GM23248 (cell line): ENCODE data around the gene S1PR5. TPM values are rescaled to one million over a fixed set of nuclear protein-coding genes. Genes with fewer than 3 reads are reported as not detected.
A peak's percentile ranks its signal among the peaks of the same experiment; 100 is the strongest.

Source experiments
- DNase-seq: peaks from one replicate; pipeline ENCODE4 v3.0.0-alpha.2; 2015
- H2AFZ ChIP-seq: fragments of 200-600 bp; sonication (generic); 2 replicates; pipeline ENCODE4 v1.6.1; 2016; ENCODE audit warnings: antibody characterized with exemption
- H3F3A ChIP-seq: fragments of 200-600 bp; sonication (generic); 2 replicates; pipeline ENCODE4 v1.6.1; 2016; ENCODE audit warnings: mild to moderate bottlenecking, antibody characterized with exemption, mixed run types; ENCODE audit not compliant: insufficient read depth
- H3K27ac ChIP-seq: fragments of 200-600 bp; sonication (generic); 2 replicates; pipeline ENCODE4 v1.5.1; 2016; ENCODE audit warnings: mild to moderate bottlenecking
- H3K27me3 ChIP-seq: fragments of 200-600 bp; sonication (generic); replicated peaks from 2 replicates; pipeline ENCODE4 v1.6.1; 2016; ENCODE audit warnings: mild to moderate bottlenecking; ENCODE audit not compliant: insufficient read depth
- H3K36me3 ChIP-seq: fragments of 200-600 bp; sonication (generic); 2 replicates; pipeline ENCODE4 v1.6.1; 2016; ENCODE audit warnings: low read depth, mild to moderate bottlenecking
- H3K4me1 ChIP-seq: fragments of 200-600 bp; sonication (generic); 2 replicates; pipeline ENCODE4 v1.6.1; 2016; ENCODE audit warnings: mild to moderate bottlenecking; ENCODE audit not compliant: insufficient read depth
- H3K4me2 ChIP-seq: fragments of 200-600 bp; sonication (generic); one replicate; pipeline ENCODE4 v1.6.1; 2016; ENCODE audit warnings: mild to moderate bottlenecking; ENCODE audit not compliant: unreplicated experiment
- H3K4me3 ChIP-seq: fragments of 200-600 bp; sonication (generic); 2 replicates; pipeline ENCODE4 v1.5.1; 2016; ENCODE audit warnings: mild to moderate bottlenecking
- H3K79me2 ChIP-seq: fragments of 200-600 bp; sonication (generic); 2 replicates; pipeline ENCODE4 v1.6.1; 2016; ENCODE audit warnings: mild to moderate bottlenecking; ENCODE audit not compliant: insufficient read depth
- H3K9ac ChIP-seq: fragments of 200-600 bp; sonication (generic); 2 replicates; pipeline ENCODE4 v1.6.1; 2016; ENCODE audit warnings: mild to moderate bottlenecking
- H3K9me2 ChIP-seq: fragments of 200-600 bp; sonication (generic); 2 replicates; pipeline ENCODE4 v1.6.1; 2016; ENCODE audit warnings: mixed run types, mild to moderate bottlenecking, moderate library complexity; ENCODE audit not compliant: insufficient read depth
- H3K9me3 ChIP-seq: fragments of 200-600 bp; sonication (generic); one replicate; pipeline ENCODE4 v1.6.1; 2017; ENCODE audit warnings: low read depth
- H4K20me1 ChIP-seq: fragments of 200-600 bp; sonication (generic); 2 replicates; pipeline ENCODE4 v1.6.0; 2016; ENCODE audit not compliant: insufficient read depth
- EZH2 ChIP-seq: fragments of 200-600 bp; sonication (generic); IDR thresholded peaks from 2 replicates; pipeline ENCODE4 v1.6.1; 2018; ENCODE audit warnings: antibody characterized with exemption, mild to moderate bottlenecking; ENCODE audit not compliant: insufficient read depth, poor library complexity, severe bottlenecking
- EZH2phosphoT487 ChIP-seq: fragments of 200-600 bp; sonication (generic); IDR thresholded peaks from 2 replicates; pipeline ENCODE4 v1.6.1; 2018; ENCODE audit warnings: antibody characterized with exemption, moderate library complexity, mild to moderate bottlenecking, low read depth; ENCODE audit not compliant: insufficient read depth
- WGBS, 2 experiments: methylation state at CpG; one replicate each; pipeline ENCODE4 v1.1.6; 2015 to 2017; ENCODE audit warnings: low lambda C conversion rate in 2 of 2, low coverage in 1 of 2; ENCODE audit errors: missing lambda C conversion rate in 2 of 2; 5-methylcytosine and 5-hydroxymethylcytosine counted together
- in situ Hi-C: fragments of 300-500 bp; cut with MboI; formaldehyde crosslinking; loops from 2 replicates; pipeline ENCODE4 v1.15.0; 2020
- polyA plus RNA-seq: library from polyadenylated mRNA; unstranded; fragments of >200 nt; fragmentation: Nextera tagmentation; extraction: Ambion mirVana; gene quantifications from 2 replicates; pipeline ENCODE4 v1.2.1, GENCODE V29; 2016
- total RNA-seq: library from RNA; depleted of rRNA; stranded (reverse); fragments of >200 nt; shearing (Covaris generic); gene quantifications from 2 replicates; pipeline ENCODE4 v1.2.3, GENCODE V29; 2014

S1PR5 gene
- total and polyA plus RNA-seq, 2 experiments from 2014 or later = 1.6 to 1.8 TPM

DNA sequence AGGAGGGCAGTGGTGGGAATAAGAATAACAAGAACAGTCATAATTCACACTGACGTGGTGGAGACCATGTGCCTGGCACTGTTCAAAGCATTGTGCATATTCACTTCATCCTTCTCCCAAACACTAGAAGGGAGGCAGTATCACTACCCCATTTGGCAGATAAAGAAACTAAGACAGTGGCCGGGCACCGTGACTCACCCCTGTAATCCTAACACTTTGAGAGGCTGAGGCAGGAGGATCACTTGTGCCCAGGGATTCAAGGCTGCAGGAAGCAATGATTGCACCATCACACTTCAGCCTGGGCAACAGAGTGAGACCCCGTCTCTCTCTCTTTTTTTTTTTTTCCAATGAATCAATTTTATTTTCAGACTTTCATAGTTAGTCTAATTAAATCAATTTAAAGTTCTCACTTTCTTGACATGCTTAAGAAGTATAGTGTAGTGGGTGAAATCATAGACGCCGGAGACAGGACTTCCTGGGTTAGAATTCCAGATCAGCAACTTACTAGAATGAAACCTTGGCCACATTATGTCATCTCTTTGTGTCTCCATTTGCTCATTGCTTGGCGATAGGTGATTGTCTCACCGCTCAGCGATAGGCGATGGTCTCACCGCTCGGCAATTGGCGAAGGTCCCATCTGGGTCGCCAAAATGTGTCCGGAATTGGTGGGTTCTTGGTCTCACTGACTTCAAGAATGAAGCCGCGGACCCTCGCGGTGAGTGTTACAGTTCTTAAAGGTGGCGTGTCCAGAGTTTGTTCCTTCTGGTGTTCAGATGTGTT is 21.1 kb upstream of the S1PR5 start:
- Histone ChIP-seq H3K27ac (no peak overlapping the region), H3K4me3 (no peak overlapping the region), H3K4me1 (peaks cover 1% of the 10 kb centered on the region; the same call in 1 of the 2 replicates), H3K9me2 (no peaks in the 10 kb centered on the region), H3K4me2 (no peak overlapping the region), H3F3A (0 out of 2 replicates have a peak, but pooled peaks cover 5% of the 10 kb centered on the region), H3K9ac (no peak overlapping the region), H3K9me3 (no peaks in the 10 kb centered on the region), H3K36me3 (no peaks in the 10 kb centered on the region), H4K20me1 (no peaks in the 10 kb centered on the region), H3K79me2 (no peaks in the 10 kb centered on the region), H3K27me3 (peaks cover 13% of the 10 kb centered on the region; the same call in 1 of the 2 replicates), H2AFZ (no peak overlapping the region)
- no peak for TF ChIP-seq EZH2phosphoT487
- TF ChIP-seq EZH2 = no peak
- in situ Hi-C loops = no loop called here
- WGBS, 2 experiments = 69 to 77% methylated on average over 20 of the region's 20 CpGs
- DNase-seq = no peak

DNA sequence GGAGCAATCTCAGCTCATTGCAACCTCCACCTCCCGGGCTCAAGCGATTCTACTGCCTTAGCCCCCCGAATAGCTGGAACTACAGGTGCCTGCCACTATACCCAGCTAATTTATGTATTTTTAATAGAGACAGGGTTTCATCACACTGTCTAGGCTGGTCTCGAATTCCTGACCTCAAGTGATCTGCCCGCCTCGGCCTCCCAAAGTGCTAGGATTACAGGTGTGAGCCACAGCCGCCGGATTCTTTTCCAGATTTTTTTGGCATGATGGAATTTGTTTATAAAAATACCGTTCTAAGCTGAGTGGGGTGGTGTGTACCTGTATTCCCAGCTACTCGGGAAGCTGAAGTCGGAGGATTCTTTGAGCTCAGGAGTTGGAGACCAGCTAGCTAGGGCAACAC is 20.4 kb upstream of the S1PR5 start:
- Histone ChIP-seq H3K9me2 (no peaks in the 10 kb centered on the region), H3K9ac (no peak overlapping the region), H3K4me3 (no peak overlapping the region), H3K27me3 (peaks cover 13% of the 10 kb centered on the region; the same call in 1 of the 2 replicates), H3K9me3 (no peaks in the 10 kb centered on the region), H3K36me3 (no peaks in the 10 kb centered on the region), H3F3A (0 out of 2 replicates have a peak, but pooled peaks cover 5% of the 10 kb centered on the region), H2AFZ (no peak overlapping the region), H3K79me2 (no peaks in the 10 kb centered on the region), H4K20me1 (no peaks in the 10 kb centered on the region), H3K4me1 (peaks cover 4% of the 10 kb centered on the region; the same call in 1 of the 2 replicates), H3K27ac (no peak overlapping the region), H3K4me2 (no peak overlapping the region)
- in situ Hi-C loops = no loop called here
- no peak for TF ChIP-seq EZH2phosphoT487
- no peak for TF ChIP-seq EZH2
- DNase-seq = no peak
- 61 to 62% methylated on average over 11 of the region's 11 CpGs for WGBS, 2 experiments

DNA sequence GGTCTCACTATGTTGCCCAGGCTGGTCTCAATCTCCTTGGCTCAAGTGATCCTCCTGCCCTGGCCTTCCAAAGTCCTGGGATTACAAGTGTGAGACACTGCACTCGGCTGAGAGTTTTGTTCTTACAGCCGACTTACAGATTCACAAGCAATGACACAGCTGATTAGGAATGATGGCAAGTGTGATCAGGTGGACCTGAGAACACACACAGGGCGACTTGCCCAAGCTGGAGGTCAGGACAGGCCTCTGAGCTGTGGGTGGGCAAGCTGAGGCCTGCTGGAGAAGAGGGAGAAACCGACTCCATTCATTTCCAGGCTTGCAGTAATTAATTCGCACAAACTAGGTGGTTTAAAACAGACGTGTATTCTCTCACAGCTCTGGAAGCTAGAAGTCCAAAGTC is 18.4 kb upstream of the S1PR5 start:
- H3K9me3 ChIP-seq = no peaks in the 10 kb centered on the region
- H3K9me2 ChIP-seq = no peaks in the 10 kb centered on the region
- peaks cover 4% of the 10 kb centered on the region; the same call in 1 of the 2 replicates for H3K4me1 ChIP-seq
- H3K36me3 ChIP-seq = no peaks in the 10 kb centered on the region
- no peak overlapping the region for H2AFZ ChIP-seq
- no peak for TF ChIP-seq EZH2phosphoT487
- no peak for TF ChIP-seq EZH2
- no peak overlapping the region for H3K4me2 ChIP-seq
- no peak overlapping the region for H3K4me3 ChIP-seq
- H3K79me2 ChIP-seq = no peaks in the 10 kb centered on the region
- no peaks in the 10 kb centered on the region for H4K20me1 ChIP-seq
- H3K27ac ChIP-seq = no peak overlapping the region
- 0 out of 2 replicates have a peak, but pooled peaks cover 5% of the 10 kb centered on the region for H3F3A ChIP-seq
- 54 to 61% methylated on average over 6 of the region's 6 CpGs for WGBS, 2 experiments
- no peak for DNase-seq
- no peak overlapping the region for H3K9ac ChIP-seq
- peaks cover 13% of the 10 kb centered on the region; the same call in 1 of the 2 replicates for H3K27me3 ChIP-seq
- in situ Hi-C loops = no loop called here

- 53 to 60% methylated on average over 10 of the region's 10 CpGs for WGBS, 2 experiments
These were observed 16.6 kb upstream of the S1PR5 start for GRCh38 chr19:10533646-10534386.

More at GRCh38 chr19:10533646-10534386, 16.6 kb upstream of the S1PR5 start:
- H3K9me3 ChIP-seq = no peaks in the 10 kb centered on the region
- 0 out of 2 replicates have a peak, but pooled peaks cover 5% of the 10 kb centered on the region for H3F3A ChIP-seq
- TF ChIP-seq EZH2 (no peak), EZH2phosphoT487 (no peak)
- peaks cover 13% of the 10 kb centered on the region; the same call in 1 of the 2 replicates for H3K27me3 ChIP-seq
- no peaks in the 10 kb centered on the region for H4K20me1 ChIP-seq
- peak overlapping the region; percentile 59 for H3K27ac ChIP-seq
- no peak overlapping the region for H3K4me2 ChIP-seq
- H3K9me2 ChIP-seq = no peaks in the 10 kb centered on the region
- H3K4me3 ChIP-seq = no peak overlapping the region
- H2AFZ ChIP-seq = 0 out of 2 replicates have a peak overlapping the region, but pooled peaks have one; percentile 9
- no peaks in the 10 kb centered on the region for H3K36me3 ChIP-seq
- H3K79me2 ChIP-seq = no peaks in the 10 kb centered on the region
- in situ Hi-C loops = no loop called here
- H3K4me1 ChIP-seq = peaks cover 4% of the 10 kb centered on the region; the same call in 1 of the 2 replicates
- H3K9ac ChIP-seq = peak overlapping the region; percentile 26; the same call in 1 of the 2 replicates
- DNase-seq = peak; percentile 79
